ENCODE measurements around the gene PIK3R6.

PIK3R6 gene

GRCh38 chr17:8792646-8793045 is 74.8 kb downstream of the PIK3R6 start:
- DNase-seq, result no peak

GRCh38 chr17:8791910-8792270 is 75.6 kb downstream of the PIK3R6 start:
- no peak for DNase-seq

GRCh38 chr17:8791248-8791909 is 76.1 kb downstream of the PIK3R6 start:
- DNase-seq, result no peak

DNA sequence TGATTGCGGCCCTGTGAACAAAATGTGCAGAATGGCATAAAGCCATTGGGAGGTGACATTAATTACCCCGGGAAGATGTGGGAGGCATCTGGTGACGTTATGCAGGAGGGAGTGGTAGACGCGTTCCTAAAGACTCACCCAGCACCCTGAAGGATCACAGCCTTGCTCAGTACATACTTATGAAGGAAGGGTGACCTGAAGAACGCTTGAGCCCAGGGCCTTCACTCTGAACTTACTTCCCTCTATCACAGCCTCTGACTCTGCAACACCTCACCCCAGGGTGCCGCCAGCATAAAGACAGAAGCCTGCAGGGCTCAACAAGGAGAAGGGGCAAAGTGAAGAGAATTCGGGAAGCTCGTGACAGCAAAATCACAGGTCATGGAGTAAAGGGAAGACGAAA is 77.7 kb downstream of the PIK3R6 start:
- DNase-seq, result no peak

GRCh38 chr17:8788998-8789397 is 78.5 kb downstream of the PIK3R6 start:
- DNase-seq, result no peak

GRCh38 chr17:8785547-8786413 is 81.7 kb downstream of the PIK3R6 start:
- peak; percentile 83 for DNase-seq

- no peak for DNase-seq
Observed at GRCh38 chr17:8782176-8782575, 85.3 kb downstream of the PIK3R6 start.

- DNase-seq, result no peak
Observed at GRCh38 chr17:8781776-8782175, 85.7 kb downstream of the PIK3R6 start.

DNA sequence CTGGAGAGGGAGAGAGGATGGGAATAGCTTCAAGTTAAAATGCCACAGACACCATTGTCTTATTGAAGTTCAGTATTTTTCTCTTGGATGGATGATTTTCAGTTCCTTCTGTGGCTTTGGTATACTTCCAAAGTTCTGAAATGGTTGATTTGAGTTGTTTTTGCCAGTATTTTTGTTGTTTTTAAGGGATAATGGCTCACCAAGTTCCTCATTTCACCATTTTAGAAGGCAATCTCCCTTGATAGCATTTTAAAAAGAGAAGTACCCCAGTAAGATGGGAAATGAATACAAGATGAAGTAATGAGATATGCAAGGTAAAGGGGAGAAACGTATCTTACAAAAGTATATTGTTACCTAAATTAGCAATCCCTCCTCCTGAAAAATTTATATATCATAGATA is 90.6 kb downstream of the PIK3R6 start:
- no peak for DNase-seq

DNA sequence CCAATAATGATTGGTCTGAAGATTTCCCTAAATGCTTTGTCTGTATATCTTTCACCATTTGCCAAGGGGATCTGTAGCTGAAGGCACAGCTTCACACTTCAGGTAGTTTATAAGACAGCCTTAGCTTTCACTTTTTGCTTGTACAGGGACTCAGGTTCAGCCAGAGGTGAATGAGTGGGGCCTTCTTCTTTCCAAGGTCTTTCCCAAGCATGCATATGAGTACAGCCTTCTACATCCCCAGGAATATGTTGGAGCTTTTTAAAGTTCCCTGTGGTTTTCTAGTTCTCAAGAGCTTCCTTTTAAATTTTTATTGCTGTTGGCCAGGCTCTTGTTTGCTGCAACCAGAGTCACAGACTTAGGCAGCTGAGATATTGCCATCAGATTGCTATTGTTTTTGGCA is 91.2 kb downstream of the PIK3R6 start:
- DNase-seq, result no peak

- DNase-seq, result no peak
Observed at GRCh38 chr17:8766731-8767130, 100.7 kb downstream of the PIK3R6 start.

GRCh38 chr17:8762012-8762411 is 105.5 kb downstream of the PIK3R6 start:
- DNase-seq, result no peak

GRCh38 chr17:8758137-8758596 is 109.3 kb downstream of the PIK3R6 start, which contains the start of gene SPDYE4:
SPDYE4 (minus strand) TSS chr17:8758546; CDS start chr17:8758382, 164 bp downstream.
- no peak for DNase-seq

GRCh38 chr17:8757189-8757588 is 110.3 kb downstream of the PIK3R6 start:
- DNase-seq, result no peak

- no peak for DNase-seq
Observed at GRCh38 chr17:8755590-8756255, 111.8 kb downstream of the PIK3R6 start.

DNA sequence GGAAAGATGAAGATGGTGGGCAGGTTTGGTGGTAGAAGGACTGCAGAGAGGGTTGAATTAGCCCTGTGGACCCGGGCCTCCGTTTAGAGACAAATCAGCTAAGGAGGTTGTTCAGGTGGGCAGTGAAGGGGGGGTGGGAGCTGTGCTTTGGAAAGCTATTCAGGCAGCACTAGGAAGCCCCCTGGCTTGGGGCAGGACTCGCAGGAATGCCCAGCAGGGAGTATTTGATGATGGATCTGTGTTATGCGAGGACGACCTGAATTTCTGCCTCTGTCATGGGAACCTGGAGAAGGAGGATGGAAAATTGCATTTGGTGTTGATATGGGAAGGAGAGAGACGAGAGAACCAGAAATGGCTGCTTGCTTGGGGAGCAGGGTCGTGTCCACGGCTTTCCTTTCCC is 112.6 kb downstream of the PIK3R6 start:
- DNase-seq, result no peak

DNA sequence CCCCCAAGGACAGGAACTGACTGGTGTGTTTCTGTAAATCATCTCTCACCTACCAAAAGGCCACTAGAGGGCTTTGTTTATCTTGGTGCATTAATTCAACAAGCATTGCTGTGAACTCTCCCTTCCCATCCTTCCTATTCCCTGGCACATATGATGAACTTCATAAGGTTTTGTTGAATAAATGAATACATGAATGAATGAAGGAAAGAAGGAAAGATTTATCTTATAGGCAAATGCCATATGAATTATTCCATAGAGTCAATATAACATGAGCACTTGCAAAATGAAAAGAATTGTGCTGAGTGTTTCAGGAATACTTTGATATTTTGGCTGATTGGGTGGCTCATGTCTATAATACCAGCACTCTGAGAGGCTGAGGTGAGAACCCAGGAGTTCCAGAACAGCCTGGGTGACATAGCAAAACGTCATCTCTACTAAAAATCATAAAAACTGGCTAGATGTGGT is 113.5 kb downstream of the PIK3R6 start:
- no peak for DNase-seq

GRCh38 chr17:8753136-8753975 is 114.1 kb downstream of the PIK3R6 start:
- no peak for DNase-seq
